DMS53 treated with DMSO at 0.1 percent for 48 hours (cell line): Measurements from ENCODE around the gene APOA4.
"Not testable (repeated sequence)": the region's sequence is repeated elsewhere in the genome, so short reads cannot be mapped to it uniquely, and the experiment has no call there.

Experiments
- DNase-seq: peaks from one replicate; lab custom pipeline; 2025; ENCODE audit not compliant: unreplicated experiment; lab: John Stamatoyannopoulos, UW

Gene APOA4

DNA sequence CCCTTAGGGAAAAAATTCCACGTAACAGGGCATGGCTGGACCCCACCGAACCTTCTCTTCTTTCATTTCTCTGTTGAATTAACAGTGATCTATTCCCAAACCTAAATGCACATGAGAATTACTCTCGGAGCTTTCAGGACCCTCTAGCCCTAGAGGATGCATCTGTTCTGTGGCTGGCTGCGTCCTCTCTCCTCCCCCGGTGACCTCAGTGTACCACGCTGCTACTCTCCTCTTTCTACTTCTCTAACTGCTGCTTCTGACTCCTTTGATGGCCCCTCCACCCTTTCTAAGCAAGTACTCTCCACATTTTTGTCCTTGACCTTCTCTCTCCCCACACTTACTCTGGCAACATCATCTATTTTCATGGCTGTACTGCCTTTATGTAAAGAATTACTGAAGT lies 26.4 kb upstream of the APOA4 start:
- no peak for DNase-seq

DNA sequence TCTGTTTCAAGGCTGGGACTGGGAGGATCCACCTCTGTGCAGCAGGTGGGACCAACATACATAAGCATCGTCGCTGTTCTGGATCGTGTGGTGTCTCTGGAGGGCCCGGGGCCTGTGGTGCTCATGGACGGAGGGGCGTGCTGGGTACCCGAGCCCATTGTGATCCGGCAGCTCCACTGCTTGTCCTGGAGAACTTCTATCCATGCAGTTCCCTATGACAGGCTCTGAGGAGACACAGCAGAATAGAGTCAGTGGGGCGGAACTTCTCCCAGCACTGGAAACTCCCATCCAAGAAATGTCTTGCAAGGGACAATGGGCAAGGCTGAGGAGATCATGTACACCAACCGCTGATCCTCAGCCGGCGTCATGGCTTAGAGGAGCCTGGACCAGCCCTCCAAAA lies 26.0 kb upstream of the APOA4 start:
- DNase-seq = no peak

DNA sequence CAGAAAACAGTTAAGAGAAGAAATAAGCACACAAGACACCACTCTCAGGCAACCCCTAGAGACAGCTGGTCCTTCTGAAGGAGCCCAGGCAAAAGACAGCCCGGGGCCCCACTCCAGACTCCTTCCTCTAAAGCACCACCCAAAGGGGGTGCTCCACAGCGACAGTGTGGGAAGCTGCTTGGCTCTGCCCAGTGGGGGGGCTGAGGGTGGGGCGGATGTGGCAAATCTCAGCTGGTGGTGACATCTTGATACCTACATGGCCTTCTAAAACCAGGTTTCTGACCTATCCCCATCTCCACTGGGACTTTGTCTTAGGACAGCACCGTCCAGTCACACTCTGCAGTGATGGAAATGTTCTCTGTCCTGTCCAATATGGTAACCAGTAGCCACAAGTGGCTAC lies 24.5 kb upstream of the APOA4 start:
- no peak for DNase-seq

DNA sequence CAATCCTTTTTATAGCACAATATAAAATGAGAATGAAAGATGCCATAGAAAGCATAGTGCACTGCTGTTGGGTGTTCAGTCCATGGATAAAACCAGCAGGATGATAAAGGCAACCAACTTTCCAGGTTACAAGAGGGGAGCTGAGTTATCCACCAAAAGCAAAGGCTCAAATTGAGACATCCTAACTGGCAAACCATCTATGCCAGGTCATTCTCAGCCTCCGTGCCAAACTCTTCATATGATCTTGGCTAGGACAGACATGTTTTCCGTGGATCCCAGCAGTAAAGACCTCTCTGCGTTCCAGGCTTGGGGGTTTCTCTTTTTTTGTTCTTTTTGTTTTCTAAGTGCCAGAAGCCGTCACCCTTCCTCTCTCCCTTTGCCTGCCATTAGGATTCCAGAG lies 21.6 kb upstream of the APOA4 start:
- DNase-seq = no peak

DNA sequence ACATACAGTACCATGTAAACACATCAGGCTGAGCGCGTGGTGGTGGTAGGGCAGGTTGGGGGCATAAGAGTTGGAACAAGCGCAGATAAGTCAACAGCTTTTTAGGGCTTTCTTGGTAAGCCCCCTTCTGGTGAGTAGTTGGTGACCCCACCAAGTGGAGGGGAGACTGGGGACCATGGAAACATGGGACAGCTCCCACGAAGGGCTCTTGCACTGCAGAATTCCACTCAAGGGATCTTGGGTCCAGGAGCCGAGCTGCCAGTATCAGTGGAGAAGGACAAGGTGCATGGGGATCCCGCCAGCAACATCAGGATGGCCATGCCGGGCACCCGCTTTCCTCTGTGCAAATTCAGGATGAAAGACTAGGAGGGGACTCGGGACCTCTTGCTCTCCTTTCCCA lies 20.6 kb upstream of the APOA4 start:
- DNase-seq = no peak

DNA sequence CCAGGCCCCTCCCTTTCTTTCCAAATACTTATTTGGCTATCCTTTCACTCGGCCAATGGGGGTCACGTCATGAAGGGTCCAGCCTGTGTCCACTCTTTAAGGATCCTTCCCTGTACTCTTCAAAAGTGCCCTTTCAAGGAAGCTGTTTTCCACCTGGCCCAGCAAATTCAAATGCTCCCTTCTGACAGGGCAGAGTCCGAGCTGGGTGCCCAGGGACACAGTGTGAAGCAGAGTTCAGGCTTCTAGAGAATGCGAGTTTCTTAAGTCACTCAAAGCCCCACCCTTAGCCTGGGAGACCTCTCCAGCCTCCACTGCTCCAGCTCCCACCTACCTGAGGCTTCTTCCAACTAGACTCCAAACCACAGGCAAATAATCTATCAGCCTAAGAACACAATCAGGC lies 19.8 kb upstream of the APOA4 start:
- DNase-seq = no peak

DNA sequence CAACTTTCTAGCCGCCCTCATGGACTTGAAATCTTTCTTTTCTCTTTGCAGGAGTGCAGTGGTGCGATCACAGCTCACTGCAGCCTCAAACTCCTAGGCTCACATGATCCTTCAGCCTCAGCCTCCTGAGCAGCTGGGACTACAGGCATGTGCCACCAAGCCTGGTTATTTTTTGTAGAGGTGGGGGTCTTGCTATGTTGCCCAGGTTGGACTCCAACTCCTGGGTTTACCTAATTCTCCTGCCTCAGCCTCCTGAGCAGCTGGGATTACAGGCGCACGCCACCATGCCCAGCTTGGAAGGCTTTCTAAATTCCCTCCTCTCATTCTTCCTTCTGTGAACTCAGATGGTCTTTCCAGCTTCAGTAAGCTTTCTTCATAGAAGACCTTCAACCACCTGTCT lies 19.0 kb upstream of the APOA4 start:
- no peak for DNase-seq

DNA sequence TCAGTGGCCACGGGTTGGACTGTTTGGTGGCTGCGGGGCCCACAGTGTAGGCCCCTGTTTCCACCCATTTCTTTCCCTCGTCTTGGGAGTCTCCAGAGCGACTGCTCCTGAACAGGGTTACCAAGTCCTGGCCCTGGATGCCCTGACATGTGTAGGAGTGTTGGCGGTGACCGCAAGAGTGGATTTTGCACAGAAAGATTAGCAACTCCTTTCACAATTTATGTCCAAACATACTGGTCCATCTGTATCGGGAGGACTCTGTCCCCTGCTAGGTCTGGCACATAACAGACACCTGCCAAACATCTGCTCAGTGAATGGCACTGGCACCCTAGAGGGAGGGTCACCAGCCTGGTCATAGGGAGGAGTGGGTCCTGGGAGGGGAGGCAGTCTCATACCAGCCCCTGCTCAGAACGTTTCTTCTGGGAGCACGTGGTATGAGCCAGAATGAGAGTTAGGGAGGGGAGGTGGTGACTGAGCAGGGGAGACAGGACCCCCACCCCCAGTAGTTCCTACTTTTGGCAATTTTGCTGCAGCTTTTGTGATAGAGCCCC lies 17.7 kb upstream of the APOA4 start:
- no peak for DNase-seq

DNA sequence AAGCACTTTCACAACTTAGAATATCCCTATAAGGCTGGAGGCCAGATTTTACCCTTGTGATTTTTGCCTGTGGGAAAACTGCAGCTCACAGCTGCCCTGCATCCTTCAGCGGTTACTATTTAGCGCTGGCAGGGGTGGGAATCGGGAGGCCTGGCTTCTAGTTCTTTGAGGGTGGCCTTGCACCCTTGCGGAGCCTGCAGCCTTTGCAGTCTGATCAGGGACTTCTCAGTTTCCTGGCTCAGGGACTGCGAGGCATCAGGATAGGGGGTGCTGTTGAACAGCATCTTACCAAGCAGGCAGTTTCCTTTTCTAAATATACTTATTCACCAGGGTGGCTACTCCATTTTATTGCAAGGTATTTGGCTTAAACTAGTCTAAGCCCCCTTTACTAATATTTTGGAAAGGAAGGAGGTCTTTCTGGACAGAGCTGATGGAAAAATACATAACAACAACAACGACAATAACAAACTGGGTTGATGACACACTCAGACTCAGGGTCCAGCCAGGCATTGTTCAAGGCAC lies 17.2 kb upstream of the APOA4 start:
- peak; percentile 8 for DNase-seq

DNA sequence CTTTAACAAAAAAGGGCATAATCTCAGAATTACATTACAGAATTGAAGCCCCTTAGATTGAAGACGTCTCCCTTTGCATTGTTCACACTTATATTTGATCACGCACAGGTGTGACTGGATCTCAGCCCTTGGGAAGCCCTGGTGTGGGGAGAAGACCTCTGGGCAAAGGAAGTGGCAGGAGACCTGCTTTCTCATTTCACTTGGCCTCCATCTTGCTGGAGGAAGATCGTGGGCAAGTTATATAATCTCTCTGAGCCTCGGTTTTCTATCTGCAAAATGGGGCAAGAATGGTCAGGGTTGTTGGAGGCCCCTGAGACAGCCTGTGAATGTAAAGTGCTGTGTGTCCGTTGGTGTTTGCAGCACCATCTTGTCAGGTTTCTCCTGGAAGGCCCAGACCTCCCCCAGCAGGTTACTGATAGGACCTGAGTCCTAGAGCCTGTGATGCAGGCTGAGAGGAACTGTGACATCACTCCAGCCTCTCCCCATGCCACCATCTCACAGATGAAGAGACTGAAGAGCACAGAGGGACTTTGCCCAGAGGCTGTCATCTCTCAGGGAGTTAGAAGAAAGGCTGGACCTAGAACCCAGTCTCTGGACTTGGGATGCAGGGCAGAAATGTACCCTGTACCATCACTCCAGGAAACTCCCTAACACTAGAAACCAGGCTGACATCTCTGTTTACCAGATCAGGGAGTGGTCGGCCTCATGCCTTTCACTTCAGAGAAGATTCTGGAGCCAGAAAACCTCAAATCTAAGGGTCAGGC lies 15.4 kb upstream of the APOA4 start:
- no peak for DNase-seq

DNA sequence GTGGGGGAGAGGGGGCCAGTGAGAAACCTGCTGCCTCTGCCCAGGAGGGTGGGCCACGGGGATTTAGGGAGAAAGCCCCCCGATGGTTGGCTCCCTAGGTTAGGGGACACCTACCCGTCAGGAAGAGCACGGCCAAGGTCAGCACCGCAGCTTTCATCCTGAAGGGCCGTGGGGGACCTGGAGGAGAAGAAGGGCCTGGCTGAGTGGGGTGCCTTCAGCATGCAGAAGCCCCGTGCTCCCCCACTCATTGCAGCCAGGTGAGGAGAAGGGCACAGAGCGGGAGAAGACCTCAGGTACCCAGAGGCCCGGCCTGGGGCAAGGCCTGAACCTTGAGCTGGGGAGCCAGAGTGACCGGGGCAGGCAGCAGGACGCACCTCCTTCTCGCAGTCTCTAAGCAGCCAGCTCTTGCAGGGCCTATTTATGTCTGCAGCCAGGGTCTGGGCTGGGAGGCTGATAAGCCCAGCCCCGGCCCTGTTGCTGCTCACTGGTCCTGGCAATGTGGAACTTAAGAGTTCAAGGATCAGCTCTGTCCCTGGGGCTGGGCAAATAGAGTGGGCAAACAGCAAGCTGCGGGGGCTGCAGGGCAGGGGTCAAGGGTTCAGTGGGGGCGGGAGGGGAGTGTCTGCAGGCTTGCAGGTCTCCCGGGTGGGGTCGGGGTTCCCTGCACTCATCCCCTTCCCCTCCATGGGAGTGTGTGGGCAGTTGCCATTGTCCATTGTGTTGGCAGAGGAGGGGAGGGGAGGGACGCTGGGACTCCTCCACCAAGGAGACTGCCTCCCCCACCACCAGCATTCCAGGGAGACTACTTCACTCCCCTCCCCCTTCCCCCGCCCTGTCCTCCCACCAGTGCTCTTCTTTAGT lies 14.4 kb upstream of the APOA4 start, which contains the start of gene APOA1:
Gene APOA1, minus strand, starts transcription at position 392 of the 861 bp plus-strand sequence. Its CDS starts 235 bp downstream, at position 157.
- no peak for DNase-seq

DNA sequence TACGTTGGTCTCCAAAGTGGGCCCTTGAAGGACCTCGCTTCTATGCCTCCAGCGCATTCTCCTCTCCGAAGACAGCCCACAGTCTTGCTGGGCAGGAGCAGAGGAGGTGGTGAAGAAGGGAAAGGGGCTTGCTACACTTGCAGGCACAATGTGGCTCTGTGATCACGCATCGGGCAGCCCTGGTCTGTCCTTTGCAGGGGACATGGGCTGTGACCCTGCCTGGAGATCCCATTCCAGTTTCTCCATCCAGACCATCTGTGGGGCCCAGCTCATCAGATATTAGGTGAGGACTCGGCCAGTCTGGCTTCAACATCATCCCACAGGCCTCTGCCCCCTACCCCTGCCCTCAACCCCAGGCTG lies 13.5 kb upstream of the APOA4 start:
- no peak for DNase-seq

DNA sequence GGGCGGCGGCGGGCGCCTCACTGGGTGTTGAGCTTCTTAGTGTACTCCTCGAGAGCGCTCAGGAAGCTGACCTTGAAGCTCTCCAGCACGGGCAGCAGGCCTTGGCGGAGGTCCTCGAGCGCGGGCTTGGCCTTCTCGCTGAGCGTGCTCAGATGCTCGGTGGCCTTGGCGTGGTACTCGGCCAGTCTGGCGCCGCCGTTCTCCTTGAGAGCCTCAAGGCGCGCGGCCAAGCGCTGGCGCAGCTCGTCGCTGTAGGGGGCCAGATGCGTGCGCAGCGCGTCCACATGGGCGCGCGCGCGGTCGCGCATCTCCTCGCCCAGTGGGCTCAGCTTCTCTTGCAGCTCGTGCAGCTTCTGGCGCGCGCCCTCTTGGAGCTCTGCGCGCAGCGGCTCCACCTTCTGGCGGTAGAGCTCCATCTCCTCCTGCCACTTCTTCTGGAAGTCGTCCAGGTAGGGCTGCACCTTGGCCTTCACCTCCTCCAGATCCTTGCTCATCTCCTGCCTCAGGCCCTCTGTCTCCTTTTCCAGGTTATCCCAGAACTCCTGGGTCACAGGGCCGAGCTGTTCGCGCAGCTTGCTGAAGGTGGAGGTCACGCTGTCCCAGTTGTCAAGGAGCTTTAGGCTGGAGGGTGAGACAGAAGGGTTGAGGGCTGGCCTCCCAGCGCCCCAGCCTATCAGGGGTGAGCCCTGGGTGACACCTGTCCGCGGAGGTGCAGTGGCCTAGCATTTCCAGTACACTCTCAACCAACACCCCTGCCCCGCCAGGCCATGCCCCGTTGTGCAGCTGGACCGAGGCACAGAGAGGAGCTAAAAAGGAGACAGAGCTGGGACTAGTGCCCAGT lies 12.9 kb upstream of the APOA4 start:
- DNase-seq = peak; percentile 73

DNA sequence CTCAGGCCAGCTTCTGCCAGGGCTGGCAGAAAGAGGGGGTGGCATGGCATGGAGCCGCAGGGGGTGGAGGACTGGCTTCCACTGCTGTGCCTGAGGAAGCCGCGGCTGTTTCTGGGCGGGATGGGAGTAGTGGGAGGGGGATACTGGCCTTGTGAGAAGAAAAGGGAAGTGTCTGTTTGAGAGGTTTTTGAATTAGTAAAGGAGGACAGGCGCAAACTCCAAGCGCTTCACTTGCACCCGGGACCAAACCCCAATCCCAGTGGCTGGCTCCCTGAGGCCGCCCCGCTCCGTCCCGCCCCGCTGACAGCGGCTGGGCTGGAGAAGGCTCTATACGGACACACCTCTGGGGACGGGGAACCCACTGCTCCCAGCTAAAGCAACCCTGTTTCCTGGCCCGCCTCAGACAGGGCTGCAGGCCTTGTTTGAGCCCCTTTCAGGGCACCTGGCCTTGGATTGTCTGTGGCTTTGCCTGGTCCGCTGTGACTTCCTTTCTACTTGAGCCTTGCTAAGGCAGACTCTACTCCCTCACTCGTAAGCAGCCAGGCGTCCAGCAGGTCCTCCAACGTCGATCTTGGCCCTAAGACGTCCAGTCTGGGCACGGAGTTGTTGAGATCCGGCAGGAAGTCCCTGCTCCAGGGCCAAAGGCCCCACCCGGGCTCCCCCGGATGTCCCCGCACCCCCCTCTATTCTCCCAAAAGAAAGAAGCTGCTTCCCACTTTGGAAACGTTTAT lies 12.1 kb upstream of the APOA4 start:
- DNase-seq = no peak

DNA sequence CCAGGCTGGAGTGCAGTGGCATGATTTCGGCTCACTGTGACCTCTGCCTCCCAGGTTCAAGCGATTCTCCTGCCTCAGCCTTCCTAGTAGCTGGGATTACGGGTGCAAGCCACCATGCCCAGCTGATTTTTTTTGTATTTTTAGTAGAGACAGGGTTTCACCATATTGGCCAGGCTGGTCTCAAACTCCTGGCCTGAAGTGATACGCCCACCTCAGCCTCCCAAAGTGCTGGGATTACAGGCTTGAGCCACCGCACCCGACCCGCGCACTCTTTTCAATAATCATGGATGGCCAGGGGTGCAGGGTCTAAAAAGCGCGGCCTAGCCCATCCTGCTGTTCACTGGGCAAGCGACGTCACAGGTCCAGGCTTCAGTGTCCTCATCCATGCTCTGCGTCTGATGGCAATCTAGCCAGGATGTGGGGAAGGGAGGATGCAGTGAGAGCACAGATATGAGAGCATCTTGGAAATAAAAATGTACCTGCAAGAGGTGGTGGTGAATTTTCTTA lies 11.5 kb upstream of the APOA4 start:
- DNase-seq = not testable (repeated sequence)

DNA sequence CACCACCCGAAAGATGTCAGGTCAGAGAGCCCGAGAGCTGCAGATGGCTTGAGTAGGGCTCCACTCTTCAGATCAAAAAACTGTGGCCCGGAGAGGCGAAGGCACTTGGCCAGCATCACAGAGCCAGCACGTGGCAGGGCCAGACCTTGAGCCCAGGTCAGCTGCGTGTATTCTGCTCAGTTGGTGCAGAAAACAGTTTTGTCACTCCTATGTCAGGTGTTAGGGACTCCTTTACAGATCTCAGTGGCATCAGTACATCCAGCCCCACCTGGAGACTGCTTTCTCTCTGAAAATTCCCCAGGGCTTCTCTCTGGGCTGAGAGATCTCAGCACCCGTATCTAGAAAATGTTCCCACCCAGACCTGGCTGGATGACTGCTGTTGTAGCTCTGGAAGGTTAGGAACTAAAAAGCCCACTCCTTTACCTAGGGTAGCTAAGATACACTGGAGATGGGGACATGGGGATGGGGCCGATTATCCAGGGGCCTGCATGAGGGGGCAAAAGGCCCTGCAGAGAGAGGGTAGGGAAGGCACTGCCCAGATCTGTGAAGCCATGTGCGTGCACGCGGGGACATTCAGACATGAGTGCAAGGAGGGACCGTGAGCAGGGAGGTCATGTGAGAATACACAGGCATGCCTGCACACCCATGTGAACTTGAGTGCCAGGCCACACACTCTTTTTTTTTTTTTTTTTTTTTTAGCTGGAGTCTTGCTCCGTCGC lies 10.9 kb upstream of the APOA4 start:
- no peak for DNase-seq

DNA sequence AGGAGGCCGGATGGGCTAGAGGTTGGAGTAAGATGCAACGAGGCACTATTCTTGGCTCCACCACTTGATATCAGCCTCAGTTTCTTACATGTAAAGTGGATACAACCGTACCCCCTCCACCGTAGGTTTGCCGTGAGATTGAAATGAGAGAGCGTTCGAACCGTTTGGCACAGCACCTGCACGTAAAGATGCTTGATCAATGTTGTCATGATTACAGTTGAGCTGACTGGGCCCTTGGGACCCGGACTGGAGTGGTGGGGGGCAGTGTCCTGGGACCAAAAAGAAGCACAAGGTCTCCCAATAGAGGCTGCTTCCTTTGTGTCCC lies 10.3 kb upstream of the APOA4 start:
- no peak for DNase-seq

DNA sequence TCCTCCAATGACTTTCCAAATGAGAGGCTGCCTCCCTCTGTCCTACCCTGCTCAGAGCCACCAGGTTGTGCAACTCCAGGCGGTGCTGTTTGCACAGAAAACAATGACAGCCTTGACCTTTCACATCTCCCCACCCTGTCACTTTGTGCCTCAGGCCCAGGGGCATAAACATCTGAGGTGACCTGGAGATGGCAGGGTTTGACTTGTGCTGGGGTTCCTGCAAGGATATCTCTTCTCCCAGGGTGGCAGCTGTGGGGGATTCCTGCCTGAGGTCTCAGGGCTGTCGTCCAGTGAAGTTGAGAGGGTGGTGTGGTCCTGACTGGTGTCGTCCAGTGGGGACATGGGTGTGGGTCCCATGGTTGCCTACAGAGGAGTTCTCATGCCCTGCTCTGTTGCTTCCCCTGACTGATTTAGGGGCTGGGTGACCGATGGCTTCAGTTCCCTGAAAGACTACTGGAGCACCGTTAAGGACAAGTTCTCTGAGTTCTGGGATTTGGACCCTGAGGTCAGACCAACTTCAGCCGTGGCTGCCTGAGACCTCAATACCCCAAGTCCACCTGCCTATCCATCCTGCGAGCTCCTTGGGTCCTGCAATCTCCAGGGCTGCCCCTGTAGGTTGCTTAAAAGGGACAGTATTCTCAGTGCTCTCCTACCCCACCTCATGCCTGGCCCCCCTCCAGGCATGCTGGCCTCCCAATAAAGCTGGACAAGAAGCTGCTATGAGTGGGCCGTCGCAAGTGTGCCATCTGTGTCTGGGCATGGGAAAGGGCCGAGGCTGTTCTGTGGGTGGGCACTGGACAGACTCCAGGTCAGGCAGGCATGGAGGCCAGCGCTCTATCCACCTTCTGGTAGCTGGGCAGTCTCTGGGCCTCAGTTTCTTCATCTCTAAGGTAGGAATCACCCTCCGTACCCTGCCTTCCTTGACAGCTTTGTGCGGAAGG lies 9.5 kb upstream of the APOA4 start:
- no peak for DNase-seq
